MG63 (cell line): ENCODE results near the gene SLC39A3. TPM values are rescaled to one million over a fixed set of nuclear protein-coding genes. Genes with fewer than 3 reads are reported as not detected.

Experiments used
- DNase-seq: peaks from one replicate; pipeline ENCODE4 v3.0.0-alpha.2; 2020
- H3K27me3 ChIP-seq: fragments of 250-450 bp; sonication (Bioruptor Pico); 2 replicates; pipeline ENCODE4 v1.5.1; 2020; ENCODE audit warnings: mild to moderate bottlenecking, moderate library complexity
- H3K36me3 ChIP-seq: fragments of 250-450 bp; sonication (Bioruptor Pico); 2 replicates; pipeline ENCODE4 v1.5.1; 2020; ENCODE audit warnings: mild to moderate bottlenecking, moderate library complexity
- H3K4me3 ChIP-seq: fragments of 250-450 bp; sonication (Bioruptor Pico); 2 replicates; pipeline ENCODE4 v1.5.1; 2020; ENCODE audit warnings: mild to moderate bottlenecking, moderate library complexity
- H3K9me3 ChIP-seq: fragments of 250-450 bp; sonication (Bioruptor Pico); 2 replicates; pipeline ENCODE4 v1.5.1; 2020; ENCODE audit warnings: mild to moderate bottlenecking, moderate library complexity
- total RNA-seq: library from RNA; depleted of rRNA; stranded (reverse); fragments of >200 nt; shearing (Covaris generic); gene quantifications from 2 replicates; pipeline ENCODE4 v1.2.3, GENCODE V29; 2014; ENCODE audit warnings: low replicate concordance

SLC39A3 gene
- total RNA-seq, 1 experiment from 2014 or later: 42.7 TPM

DNA sequence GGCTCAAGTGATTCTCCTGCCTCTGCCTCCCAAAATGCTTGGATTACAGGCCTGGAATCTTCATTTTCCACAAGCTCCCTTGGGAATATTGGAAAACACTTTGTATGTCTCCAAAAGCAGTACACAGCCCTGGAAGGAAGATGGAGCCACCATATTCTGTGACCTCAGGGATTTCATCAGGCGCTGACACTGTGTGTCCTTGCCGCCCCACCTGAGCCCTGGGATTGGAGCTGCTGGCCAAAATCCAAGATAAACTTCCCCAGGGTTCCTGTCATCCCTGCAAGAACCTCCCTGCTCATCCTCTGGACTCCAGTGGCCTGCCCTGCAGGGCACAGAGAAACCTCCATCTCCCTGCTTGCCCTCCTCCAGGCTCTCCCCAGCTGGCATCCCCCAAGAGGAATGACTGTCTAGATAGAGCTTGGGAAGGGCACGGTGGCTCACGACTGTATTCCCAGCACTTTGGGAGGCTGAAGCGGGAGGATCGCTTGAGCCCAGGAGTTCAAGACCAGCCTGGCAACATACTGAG is 36.1 kb downstream of the SLC39A3 start:
- H3K4me3 ChIP-seq: no peak overlapping the region
- H3K27me3 ChIP-seq: no peaks in the 10 kb centered on the region; the same call in none of the 2 replicates
- H3K36me3 ChIP-seq: no peaks in the 10 kb centered on the region
- DNase-seq: no peak
- no peaks in the 10 kb centered on the region for H3K9me3 ChIP-seq

GRCh38 chr19:2703077-2703437 is 36.8 kb downstream of the SLC39A3 start:
- H3K27me3 ChIP-seq: no peaks in the 10 kb centered on the region; the same call in none of the 2 replicates
- no peak for DNase-seq
- no peaks in the 10 kb centered on the region for H3K36me3 ChIP-seq
- H3K4me3 ChIP-seq: no peak overlapping the region
- H3K9me3 ChIP-seq: no peaks in the 10 kb centered on the region

DNA sequence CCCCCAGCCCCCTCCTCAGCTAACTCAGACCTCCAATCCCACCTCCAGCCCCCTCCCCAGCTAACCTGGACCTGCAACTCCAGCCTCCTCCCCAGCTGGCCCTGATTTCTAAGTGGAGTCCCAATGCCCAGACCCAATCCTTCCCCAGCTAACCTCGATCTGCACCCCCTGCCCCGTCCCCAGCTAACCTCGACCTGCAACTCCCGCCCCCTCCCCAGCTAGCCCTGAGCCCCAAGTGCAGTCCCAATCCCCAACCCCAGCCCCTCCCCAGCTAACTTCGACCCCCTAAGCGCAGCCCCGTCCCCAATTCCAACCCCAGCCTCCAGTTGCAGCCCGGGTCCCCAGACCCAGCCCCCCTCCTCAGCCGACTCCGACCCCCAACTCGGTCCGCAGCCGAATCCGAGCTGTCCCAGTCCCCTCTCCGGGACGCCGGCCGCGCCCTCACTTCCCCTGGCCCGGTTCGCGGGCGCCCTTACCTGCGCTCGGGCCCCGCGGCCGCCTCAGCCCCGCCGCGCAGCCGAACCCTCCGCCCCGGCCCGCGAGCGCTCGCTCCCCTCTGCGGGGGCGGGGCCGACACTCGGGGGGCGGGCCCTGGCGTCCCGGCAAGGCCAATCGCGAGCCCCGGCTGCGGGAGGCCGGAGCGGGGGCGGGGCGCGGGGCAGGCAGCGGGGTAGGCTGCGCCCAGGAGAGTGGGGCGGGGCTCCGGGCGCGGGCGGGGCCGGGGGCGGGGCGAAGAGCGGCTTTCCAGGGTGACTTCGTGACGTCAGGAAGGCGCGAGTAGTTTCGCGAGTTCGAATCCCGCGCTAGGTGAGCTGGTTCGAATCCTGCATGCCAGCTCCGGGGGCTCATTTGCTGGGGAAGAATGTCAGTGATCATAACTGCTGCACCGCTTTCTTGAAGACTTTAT is 37.4 kb downstream of the SLC39A3 start, which contains the start of gene GNG7:
Gene GNG7 (minus strand): TSS at position 525 of the 907 bp plus-strand sequence. CDS start 182,006 bp downstream, outside the sequence.
- peak; percentile 87 for DNase-seq
- Histone ChIP-seq H3K27me3 (no peaks in the 10 kb centered on the region; the same call in none of the 2 replicates), H3K4me3 (no peak within 1 kb of the TSS; the same call in 1 of the 2 replicates), H3K9me3 (no peaks in the 10 kb centered on the region), H3K36me3 (no peaks in the 10 kb centered on the region)

DNA sequence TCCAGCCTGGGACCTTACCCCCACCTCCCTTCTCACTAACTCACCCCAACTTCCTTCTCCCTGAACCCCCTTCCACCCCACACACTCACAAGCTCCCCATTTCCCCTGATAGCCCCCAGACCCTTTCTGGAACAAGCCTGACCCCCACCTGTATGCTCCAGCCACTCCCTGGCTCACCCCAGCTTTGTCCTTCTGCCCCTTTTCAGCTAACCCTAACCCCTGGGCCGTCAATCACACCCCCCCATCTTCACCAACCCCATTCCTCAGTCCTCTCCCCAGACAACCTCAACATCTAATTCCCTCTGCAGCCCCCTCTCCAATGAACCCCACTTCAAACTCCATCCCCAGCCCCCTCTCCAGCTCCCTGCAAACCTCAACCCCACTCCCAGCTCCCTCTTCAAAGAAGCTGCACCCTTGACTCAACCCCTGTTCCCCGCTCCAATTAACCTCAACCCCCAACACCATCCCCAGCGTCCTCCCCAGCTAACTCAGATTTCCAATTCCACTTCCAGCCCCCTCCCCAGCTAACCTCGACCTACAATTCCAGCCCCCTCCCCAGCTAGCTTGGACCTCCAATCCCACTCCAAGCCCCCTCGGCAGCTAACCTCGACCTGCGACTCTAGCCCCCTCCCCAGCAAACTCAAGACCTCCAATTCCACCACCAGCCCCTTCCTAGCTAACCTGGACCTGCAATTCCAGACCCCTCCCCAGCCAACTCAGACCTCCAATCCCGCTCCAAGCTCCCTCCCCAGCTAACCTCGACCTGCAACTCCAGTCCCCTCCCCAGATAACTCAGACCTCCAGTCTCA is 38.3 kb downstream of the SLC39A3 start:
- Histone ChIP-seq H3K4me3 (no peak overlapping the region), H3K27me3 (no peaks in the 10 kb centered on the region; the same call in none of the 2 replicates), H3K36me3 (no peaks in the 10 kb centered on the region), H3K9me3 (no peaks in the 10 kb centered on the region)
- DNase-seq: no peak

DNA sequence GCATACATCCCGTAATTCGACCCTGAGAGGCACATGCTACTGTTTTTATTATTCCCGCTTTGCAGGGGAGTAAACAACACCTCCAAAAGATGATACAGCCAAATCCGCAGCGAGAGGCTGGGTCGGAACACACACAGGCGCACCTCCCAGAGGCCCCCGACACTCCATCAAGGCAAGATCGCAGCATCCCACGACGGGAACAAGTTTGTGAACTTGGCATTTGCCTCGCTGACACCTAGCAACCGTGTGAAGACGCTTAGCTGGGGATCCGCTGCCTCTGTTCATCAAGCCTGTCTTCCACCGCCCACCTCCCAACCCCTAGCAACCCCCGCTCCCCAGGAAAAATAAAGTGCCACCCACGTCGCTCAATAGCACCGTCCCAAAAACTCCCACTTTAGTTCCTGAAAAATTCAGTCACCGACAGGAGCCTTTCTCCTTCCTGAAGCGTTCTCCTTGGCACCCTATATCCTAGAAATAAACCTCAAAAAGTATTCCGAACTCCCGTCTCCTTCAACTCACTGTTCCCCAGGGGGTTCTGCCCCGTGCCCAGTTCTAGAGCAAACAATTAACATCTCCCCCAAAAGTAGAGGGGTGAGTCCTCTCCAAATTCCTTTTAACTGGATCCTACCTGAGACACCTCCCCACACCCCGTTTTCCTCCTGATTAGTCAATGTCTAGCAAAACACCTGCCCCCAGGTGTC is 39.0 kb downstream of the SLC39A3 start:
- no peaks in the 10 kb centered on the region for H3K9me3 ChIP-seq
- no peaks in the 10 kb centered on the region for H3K36me3 ChIP-seq
- no peak overlapping the region for H3K4me3 ChIP-seq
- no peak for DNase-seq
- no peaks in the 10 kb centered on the region; the same call in none of the 2 replicates for H3K27me3 ChIP-seq

DNA sequence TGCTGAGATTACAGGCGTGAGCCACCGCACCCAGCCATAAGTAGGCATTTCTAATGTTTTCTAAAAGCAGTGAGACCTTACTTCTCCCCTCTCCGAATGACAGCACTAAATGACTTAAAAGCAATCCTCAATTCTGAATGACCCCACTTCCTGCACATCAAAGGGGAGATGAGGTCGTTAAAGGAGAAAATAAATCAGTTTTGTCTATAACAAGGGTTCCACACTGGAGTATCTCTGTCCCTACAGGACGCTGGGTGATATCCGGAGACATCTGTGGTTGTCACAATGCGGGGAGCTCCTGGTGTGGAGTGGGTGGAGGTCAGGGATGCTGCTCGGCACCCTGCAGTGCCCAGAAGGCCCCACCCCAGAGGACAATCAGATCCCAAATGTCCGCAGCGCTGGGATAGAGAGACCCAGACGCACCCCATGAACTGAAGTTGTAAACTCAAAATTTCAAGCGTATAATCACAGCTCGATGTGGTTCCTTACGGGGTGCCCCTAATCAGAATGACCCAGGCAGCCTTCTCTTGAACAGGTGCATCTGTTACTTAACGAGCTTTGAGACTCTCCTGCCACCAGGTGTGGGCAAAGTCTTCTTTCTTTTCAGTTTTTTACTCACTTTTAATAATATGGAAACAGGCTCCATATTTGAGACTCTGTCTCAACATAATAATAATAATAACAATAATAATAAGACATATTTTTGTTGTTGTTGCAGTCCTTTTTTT is 40.2 kb downstream of the SLC39A3 start:
- no peak for DNase-seq
- Histone ChIP-seq H3K27me3 (no peaks in the 10 kb centered on the region; the same call in none of the 2 replicates), H3K9me3 (no peaks in the 10 kb centered on the region), H3K36me3 (no peaks in the 10 kb centered on the region), H3K4me3 (no peak overlapping the region)

GRCh38 chr19:2694196-2694595 is 45.6 kb downstream of the SLC39A3 start:
- H3K9me3 ChIP-seq: no peaks in the 10 kb centered on the region
- H3K4me3 ChIP-seq: no peak overlapping the region
- H3K27me3 ChIP-seq: no peaks in the 10 kb centered on the region
- H3K36me3 ChIP-seq: no peaks in the 10 kb centered on the region
- DNase-seq: no peak

GRCh38 chr19:2693492-2694160 is 46.2 kb downstream of the SLC39A3 start:
- no peak for DNase-seq
- H3K27me3 ChIP-seq: no peaks in the 10 kb centered on the region
- no peaks in the 10 kb centered on the region for H3K36me3 ChIP-seq
- no peak overlapping the region for H3K4me3 ChIP-seq
- no peaks in the 10 kb centered on the region for H3K9me3 ChIP-seq

- no peak for DNase-seq
- Histone ChIP-seq H3K36me3 (no peaks in the 10 kb centered on the region), H3K27me3 (no peaks in the 10 kb centered on the region), H3K9me3 (no peaks in the 10 kb centered on the region), H3K4me3 (no peak overlapping the region)
Observed at GRCh38 chr19:2691951-2692350, 47.9 kb downstream of the SLC39A3 start.

DNA sequence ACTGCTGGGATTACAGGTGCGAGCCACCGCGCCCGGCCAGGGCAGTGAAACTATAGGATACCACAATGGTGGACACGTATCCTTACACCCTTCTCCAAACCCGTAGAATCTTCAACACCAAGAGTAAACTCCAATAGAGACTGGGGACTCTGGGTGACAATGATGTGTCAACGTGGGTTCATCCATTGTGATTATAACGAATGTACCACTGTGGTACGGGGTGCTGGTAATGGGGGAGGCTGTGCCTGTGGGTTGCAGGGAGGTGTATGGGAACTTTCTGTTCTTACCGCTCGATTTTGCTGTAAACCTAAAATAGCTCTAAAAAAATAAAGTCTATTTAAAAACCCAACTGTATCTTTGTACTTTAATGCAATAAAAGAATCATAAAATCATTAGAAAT is 49.0 kb downstream of the SLC39A3 start:
- H3K27me3 ChIP-seq: no peaks in the 10 kb centered on the region
- H3K9me3 ChIP-seq: no peaks in the 10 kb centered on the region
- no peaks in the 10 kb centered on the region for H3K36me3 ChIP-seq
- no peak for DNase-seq
- H3K4me3 ChIP-seq: no peak overlapping the region

DNA sequence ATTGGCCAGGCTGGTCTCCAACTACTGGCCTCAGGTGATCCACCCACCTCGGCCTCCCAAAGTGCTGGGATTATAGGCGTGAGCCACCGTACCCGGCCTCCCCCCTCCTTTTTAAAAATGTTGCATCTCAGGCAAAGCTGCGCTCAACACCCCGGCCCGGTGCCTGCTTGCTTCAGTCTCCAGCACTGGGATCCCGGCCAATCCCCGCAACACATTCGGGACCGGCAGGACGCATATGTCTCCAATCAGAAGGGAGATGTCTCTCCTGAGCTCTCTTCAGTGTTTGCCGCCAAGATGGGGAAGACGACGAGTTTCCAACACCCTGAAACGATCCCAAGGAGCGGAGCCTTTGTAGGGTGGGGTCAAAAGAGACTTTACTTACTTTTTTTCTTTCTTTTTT is 53.5 kb downstream of the SLC39A3 start:
- no peak for DNase-seq
- H3K4me3 ChIP-seq: no peak overlapping the region
- no peaks in the 10 kb centered on the region for H3K9me3 ChIP-seq

DNA sequence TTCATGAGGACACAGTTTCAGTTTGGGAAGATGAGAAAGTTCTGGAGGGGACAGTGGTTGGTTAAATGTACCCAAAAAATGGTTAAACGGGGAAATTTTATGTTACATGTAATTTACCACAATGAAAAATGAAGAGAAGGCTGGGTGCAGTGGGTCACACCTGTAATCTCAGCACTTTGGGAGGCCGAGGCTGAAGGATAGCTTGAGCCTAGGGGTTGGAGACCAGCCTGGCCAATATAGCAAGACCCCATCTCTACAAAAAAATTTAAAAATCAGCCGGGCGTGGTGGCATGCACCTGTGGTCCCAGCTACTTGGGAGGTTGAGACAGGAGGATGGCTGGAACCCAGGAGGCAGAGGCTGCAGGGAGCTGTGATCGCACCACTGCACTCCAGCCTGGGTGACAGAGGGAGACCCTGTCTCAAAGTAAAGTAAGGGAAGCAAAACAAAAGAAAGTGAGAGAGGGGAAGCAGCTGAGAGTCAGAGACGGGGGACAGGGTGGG is 54.6 kb downstream of the SLC39A3 start:
- no peak overlapping the region for H3K4me3 ChIP-seq
- H3K36me3 ChIP-seq: no peaks in the 10 kb centered on the region
- H3K9me3 ChIP-seq: no peaks in the 10 kb centered on the region
- DNase-seq: no peak
- H3K27me3 ChIP-seq: no peaks in the 10 kb centered on the region

More for the DNA sequence above, 53.5 kb downstream of the SLC39A3 start:
- Histone ChIP-seq H3K36me3 (no peaks in the 10 kb centered on the region), H3K27me3 (no peaks in the 10 kb centered on the region)

GRCh38 chr19:2683430-2684003 is 56.3 kb downstream of the SLC39A3 start:
- no peak overlapping the region for H3K4me3 ChIP-seq
- no peaks in the 10 kb centered on the region for H3K27me3 ChIP-seq
- no peaks in the 10 kb centered on the region for H3K36me3 ChIP-seq
- DNase-seq: no peak
- H3K9me3 ChIP-seq: no peaks in the 10 kb centered on the region
